ENCODE data around the gene RASA4B. TPM values are rescaled to one million over a fixed set of nuclear protein-coding genes. Genes with fewer than 3 reads are reported as not detected.
"Not testable (repeated sequence)": the region's sequence is repeated elsewhere in the genome, so short reads cannot be mapped to it uniquely, and the experiment has no call there.

RASA4B gene
- total RNA-seq = 0.79 and 1.2 TPM in 2 replicates

- DNase-seq (ENCODE audit: low read depth); FAIRE-seq; H3K36me3 ChIP-seq (ENCODE audit: control insufficient read depth, insufficient read depth, low read length); H3K27me3 ChIP-seq (ENCODE audit: control insufficient read depth, insufficient read depth, low read length); H3K4me3 ChIP-seq (ENCODE audit: low read depth, low read length): not testable (repeated sequence)
Observed at GRCh38 chr7:102517550-102518147, at the start of gene RASA4B. Gene RASA4B, minus strand, starts transcription at chr7:102517777. Its CDS starts 67 bp downstream, at chr7:102517710.

- FAIRE-seq; H3K36me3 ChIP-seq (ENCODE audit: control insufficient read depth, insufficient read depth, low read length); H3K4me3 ChIP-seq (ENCODE audit: low read depth, low read length): not testable (repeated sequence)
Observed at GRCh38 chr7:102550808-102551422, 33.3 kb upstream of the RASA4B start, which contains the start of gene SPDYE2. Gene SPDYE2, plus strand, starts transcription at chr7:102551226. Its CDS starts 2,030 bp downstream, at chr7:102553256.

GRCh38 chr7:102546353-102546752, 28.8 kb upstream of the RASA4B start:
- H3K27me3 ChIP-seq (ENCODE audit: control insufficient read depth, insufficient read depth, low read length); H3K4me3 ChIP-seq (ENCODE audit: low read depth, low read length); DNase-seq (ENCODE audit: low read depth); FAIRE-seq; H3K36me3 ChIP-seq (ENCODE audit: control insufficient read depth, insufficient read depth, low read length): not testable (repeated sequence)

More at GRCh38 chr7:102550808-102551422, 33.3 kb upstream of the RASA4B start, which contains the start of gene SPDYE2:
- not testable (repeated sequence) for H3K27me3 ChIP-seq (ENCODE audit: control insufficient read depth, insufficient read depth, low read length); DNase-seq (ENCODE audit: low read depth)

DNA sequence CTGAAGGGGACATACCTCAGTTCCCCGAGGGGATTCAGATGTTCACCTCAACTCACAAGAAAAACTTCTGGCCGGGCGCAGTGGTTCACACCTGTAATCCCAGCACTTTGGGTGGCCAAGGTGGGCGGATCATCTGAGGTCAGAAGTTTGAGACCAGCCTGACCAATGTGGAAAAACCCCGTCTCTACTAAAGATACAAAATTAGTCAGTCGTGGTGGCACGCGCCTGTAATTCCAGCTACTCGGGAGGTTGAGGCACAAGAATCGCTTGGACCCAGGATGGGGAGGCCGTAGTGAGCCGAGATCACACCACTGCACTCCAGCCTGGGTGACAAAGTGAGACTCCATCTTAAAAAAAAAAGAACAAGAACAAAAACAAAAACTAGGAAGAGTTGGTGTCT, 27.7 kb upstream of the RASA4B start:
- FAIRE-seq; DNase-seq (ENCODE audit: low read depth); H3K36me3 ChIP-seq (ENCODE audit: control insufficient read depth, insufficient read depth, low read length); H3K4me3 ChIP-seq (ENCODE audit: low read depth, low read length); H3K27me3 ChIP-seq (ENCODE audit: control insufficient read depth, insufficient read depth, low read length): not testable (repeated sequence)

GRCh38 chr7:102544372-102544771, 26.8 kb upstream of the RASA4B start:
- H3K36me3 ChIP-seq (ENCODE audit: control insufficient read depth, insufficient read depth, low read length); FAIRE-seq; H3K27me3 ChIP-seq (ENCODE audit: control insufficient read depth, insufficient read depth, low read length); H3K4me3 ChIP-seq (ENCODE audit: low read depth, low read length); DNase-seq (ENCODE audit: low read depth): not testable (repeated sequence)

- FAIRE-seq; DNase-seq (ENCODE audit: low read depth); H3K4me3 ChIP-seq (ENCODE audit: low read depth, low read length); H3K27me3 ChIP-seq (ENCODE audit: control insufficient read depth, insufficient read depth, low read length); H3K36me3 ChIP-seq (ENCODE audit: control insufficient read depth, insufficient read depth, low read length): not testable (repeated sequence)
Observed at GRCh38 chr7:102543596-102543995, 26.0 kb upstream of the RASA4B start, which contains the start of gene UPK3BL2. Gene UPK3BL2, minus strand, starts transcription at chr7:102543696. Its CDS starts 60 bp downstream, at chr7:102543636.

DNA sequence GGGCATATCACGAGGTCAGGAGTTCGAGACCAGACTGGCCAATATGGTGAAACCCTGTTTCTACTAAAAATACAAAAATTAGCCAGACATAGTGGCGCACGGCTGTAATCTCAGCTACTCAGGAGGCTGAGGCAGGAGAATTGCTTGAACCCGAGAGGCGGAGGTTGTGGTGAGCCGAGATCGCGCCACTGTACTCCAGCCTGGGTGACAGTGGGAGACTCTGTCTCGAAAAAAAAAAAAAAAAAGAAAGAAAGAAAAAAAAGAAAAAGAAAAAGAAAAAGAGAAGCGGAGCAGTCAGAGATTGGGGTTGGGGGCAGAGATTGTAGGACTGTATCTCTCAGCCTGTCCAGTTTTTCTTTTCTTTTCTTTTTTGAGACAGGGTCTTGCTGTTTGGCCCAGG, 25.2 kb upstream of the RASA4B start:
- not testable (repeated sequence) for H3K36me3 ChIP-seq (ENCODE audit: control insufficient read depth, insufficient read depth, low read length); FAIRE-seq; H3K4me3 ChIP-seq (ENCODE audit: low read depth, low read length); H3K27me3 ChIP-seq (ENCODE audit: control insufficient read depth, insufficient read depth, low read length); DNase-seq (ENCODE audit: low read depth)

- H3K27me3 ChIP-seq (ENCODE audit: control insufficient read depth, insufficient read depth, low read length); H3K4me3 ChIP-seq (ENCODE audit: low read depth, low read length); H3K36me3 ChIP-seq (ENCODE audit: control insufficient read depth, insufficient read depth, low read length); FAIRE-seq; DNase-seq (ENCODE audit: low read depth): not testable (repeated sequence)
Observed at GRCh38 chr7:102542083-102542482, 24.5 kb upstream of the RASA4B start.

- H3K4me3 ChIP-seq (ENCODE audit: low read depth, low read length); H3K27me3 ChIP-seq (ENCODE audit: control insufficient read depth, insufficient read depth, low read length); H3K36me3 ChIP-seq (ENCODE audit: control insufficient read depth, insufficient read depth, low read length); DNase-seq (ENCODE audit: low read depth); FAIRE-seq: not testable (repeated sequence)
Observed at GRCh38 chr7:102540604-102541003, 23.0 kb upstream of the RASA4B start.

DNA sequence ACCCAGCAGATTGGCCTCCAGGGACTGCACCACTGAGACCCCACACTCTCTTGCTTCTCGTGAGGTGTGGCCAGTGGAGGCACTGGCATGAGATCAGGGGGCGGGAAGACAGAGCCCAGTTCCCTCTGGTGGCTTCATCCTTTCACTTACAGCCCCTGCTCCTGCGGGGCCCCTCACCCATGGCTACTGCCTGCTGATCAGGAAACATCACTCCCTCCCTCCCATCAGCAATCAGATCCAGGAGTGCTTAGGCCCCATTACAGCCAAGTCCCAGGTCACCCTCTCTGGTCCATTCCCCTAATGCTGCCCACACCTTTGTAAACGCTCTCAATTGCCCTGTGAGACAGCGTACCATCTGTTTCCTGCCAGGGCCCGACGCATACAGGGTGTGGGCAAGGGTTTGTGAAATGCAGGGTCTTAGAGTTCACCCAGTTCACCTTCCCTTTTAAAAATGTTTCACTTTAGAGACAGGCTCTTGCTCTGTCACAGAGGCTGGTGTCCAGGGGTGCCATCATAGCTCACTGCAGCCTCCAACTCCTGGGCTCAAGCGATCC, 17.6 kb upstream of the RASA4B start:
- not testable (repeated sequence) for H3K27me3 ChIP-seq (ENCODE audit: control insufficient read depth, insufficient read depth, low read length); DNase-seq (ENCODE audit: low read depth); H3K4me3 ChIP-seq (ENCODE audit: low read depth, low read length); H3K36me3 ChIP-seq (ENCODE audit: control insufficient read depth, insufficient read depth, low read length); FAIRE-seq

DNA sequence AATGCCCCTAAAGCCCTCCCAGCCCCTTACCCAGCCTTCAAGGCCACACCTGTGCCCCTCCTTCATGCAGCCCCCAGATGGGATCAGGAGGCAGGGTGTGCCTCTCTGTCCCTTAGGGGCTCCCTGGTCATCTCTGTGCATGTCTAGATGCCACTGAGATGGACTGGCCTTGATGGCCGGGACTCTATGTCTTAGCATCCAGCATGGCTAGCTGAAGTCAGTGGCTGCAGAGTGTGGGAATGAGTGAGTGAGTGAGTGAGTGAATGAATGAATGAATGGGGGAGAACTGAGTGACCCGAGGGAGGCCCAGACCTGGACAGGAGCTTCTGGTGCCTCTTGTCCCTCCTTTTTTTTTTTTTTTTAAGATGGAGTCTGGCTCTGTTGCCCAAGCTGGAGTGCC, 14.6 kb upstream of the RASA4B start:
- FAIRE-seq; DNase-seq (ENCODE audit: low read depth): not testable (repeated sequence)

GRCh38 chr7:102531583-102531982, 14.0 kb upstream of the RASA4B start:
- not testable (repeated sequence) for H3K36me3 ChIP-seq (ENCODE audit: control insufficient read depth, insufficient read depth, low read length); H3K4me3 ChIP-seq (ENCODE audit: low read depth, low read length); DNase-seq (ENCODE audit: low read depth); FAIRE-seq; H3K27me3 ChIP-seq (ENCODE audit: control insufficient read depth, insufficient read depth, low read length)

More for the DNA sequence above, 14.6 kb upstream of the RASA4B start:
- not testable (repeated sequence) for H3K36me3 ChIP-seq (ENCODE audit: control insufficient read depth, insufficient read depth, low read length); H3K4me3 ChIP-seq (ENCODE audit: low read depth, low read length); H3K27me3 ChIP-seq (ENCODE audit: control insufficient read depth, insufficient read depth, low read length)

GRCh38 chr7:102527822-102528793, 10.5 kb upstream of the RASA4B start:
- H3K4me3 ChIP-seq (ENCODE audit: low read depth, low read length); H3K27me3 ChIP-seq (ENCODE audit: control insufficient read depth, insufficient read depth, low read length); DNase-seq (ENCODE audit: low read depth); H3K36me3 ChIP-seq (ENCODE audit: control insufficient read depth, insufficient read depth, low read length); FAIRE-seq: not testable (repeated sequence)

DNA sequence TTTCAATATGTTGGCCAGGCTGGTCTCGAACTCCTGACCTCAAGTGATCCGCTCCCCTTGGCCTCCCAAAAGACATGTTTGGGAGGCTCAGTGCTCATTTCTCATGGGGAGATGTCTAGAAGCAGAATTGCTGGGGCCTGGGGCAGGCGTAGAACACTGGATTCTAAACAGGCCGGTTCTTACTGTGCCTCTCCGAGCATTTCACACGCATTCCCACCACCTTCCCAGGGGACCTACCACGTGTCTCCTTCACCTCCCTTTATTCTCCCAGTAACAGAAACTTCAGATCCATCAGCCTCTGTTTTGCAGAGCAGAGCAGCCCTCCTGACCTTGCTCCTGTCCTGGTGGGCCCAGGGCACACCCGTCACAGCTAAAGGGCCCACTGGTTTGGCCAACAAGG, 9.6 kb upstream of the RASA4B start:
- H3K36me3 ChIP-seq (ENCODE audit: control insufficient read depth, insufficient read depth, low read length); FAIRE-seq; H3K4me3 ChIP-seq (ENCODE audit: low read depth, low read length); DNase-seq (ENCODE audit: low read depth); H3K27me3 ChIP-seq (ENCODE audit: control insufficient read depth, insufficient read depth, low read length): not testable (repeated sequence)
